ENCODE measurements around the gene PQBP1. TPM values are rescaled to one million over a fixed set of nuclear protein-coding genes. Genes with fewer than 3 reads are reported as not detected.

PQBP1 gene, protein sequence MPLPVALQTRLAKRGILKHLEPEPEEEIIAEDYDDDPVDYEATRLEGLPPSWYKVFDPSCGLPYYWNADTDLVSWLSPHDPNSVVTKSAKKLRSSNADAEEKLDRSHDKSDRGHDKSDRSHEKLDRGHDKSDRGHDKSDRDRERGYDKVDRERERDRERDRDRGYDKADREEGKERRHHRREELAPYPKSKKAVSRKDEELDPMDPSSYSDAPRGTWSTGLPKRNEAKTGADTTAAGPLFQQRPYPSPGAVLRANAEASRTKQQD
- total RNA-seq (10 to 100 TPM; 22.0 to 34.6 TPM), polyA plus RNA-seq (10 to 100 TPM; 40.0 to 44.3 TPM)

- under 1% methylated on average over 49 of the region's 49 CpGs for WGBS
- H3K9me3 ChIP-seq (ENCODE audit: control insufficient read depth in 4 of 4, low read length in 3 of 4) = no peaks in the 10 kb centered on the region
- TF ChIP-seq MAX (IDR thresholded peaks at IDR 0.05) (peak; percentile 66), RXRA (IDR thresholded peaks at IDR 0.05) (no peak), EGR1 (IDR thresholded peaks at IDR 0.05; ENCODE audit: low read depth in 2 of 2) (peak in 1 of 2 donors; percentile 25), RAD21 (IDR thresholded peaks at IDR 0.05) (peak in 1 of 2 donors; percentile 26), HNF4G (IDR thresholded peaks at IDR 0.05) (no peak), JUND (IDR thresholded peaks at IDR 0.05) (no peak), TAF1 (conservative IDR thresholded peaks at IDR 0.05) (peak; percentile 80), CTCF (IDR thresholded peaks at IDR 0.05; ENCODE audit: low read depth, low read length, missing input control) (no peak), GABPA (IDR thresholded peaks at IDR 0.05 in 1 of 2, conservative IDR thresholded peaks at IDR 0.05 in 1 of 2) (peak in 1 of 2 donors; percentile 30), YY1 (IDR thresholded peaks at IDR 0.05) (peak; percentile 90), NR2F2 (IDR thresholded peaks at IDR 0.05) (no peak), HNF4A (conservative IDR thresholded peaks at IDR 0.05) (peak; percentile 36 to 59), FOXA2 (IDR thresholded peaks at IDR 0.05) (no peak), FOXA1 (IDR thresholded peaks at IDR 0.05) (no peak), ATF3 (IDR thresholded peaks at IDR 0.05) (no peak), SP1 (IDR thresholded peaks at IDR 0.05) (peak; percentile 62), REST (IDR thresholded peaks at IDR 0.05) (peak; percentile 55)
- TF ChIP-seq, protein P1, sequence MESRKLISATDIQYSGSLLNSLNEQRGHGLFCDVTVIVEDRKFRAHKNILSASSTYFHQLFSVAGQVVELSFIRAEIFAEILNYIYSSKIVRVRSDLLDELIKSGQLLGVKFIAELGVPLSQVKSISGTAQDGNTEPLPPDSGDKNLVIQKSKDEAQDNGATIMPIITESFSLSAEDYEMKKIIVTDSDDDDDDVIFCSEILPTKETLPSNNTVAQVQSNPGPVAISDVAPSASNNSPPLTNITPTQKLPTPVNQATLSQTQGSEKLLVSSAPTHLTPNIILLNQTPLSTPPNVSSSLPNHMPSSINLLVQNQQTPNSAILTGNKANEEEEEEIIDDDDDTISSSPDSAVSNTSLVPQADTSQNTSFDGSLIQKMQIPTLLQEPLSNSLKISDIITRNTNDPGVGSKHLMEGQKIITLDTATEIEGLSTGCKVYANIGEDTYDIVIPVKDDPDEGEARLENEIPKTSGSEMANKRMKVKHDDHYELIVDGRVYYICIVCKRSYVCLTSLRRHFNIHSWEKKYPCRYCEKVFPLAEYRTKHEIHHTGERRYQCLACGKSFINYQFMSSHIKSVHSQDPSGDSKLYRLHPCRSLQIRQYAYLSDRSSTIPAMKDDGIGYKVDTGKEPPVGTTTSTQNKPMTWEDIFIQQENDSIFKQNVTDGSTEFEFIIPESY (IDR thresholded peaks at IDR 0.05) = no peak
- DNase-seq (ENCODE audit: low spot score) = peak; percentile 86
- peak within 1 kb of the TSS; percentile 63 to 85 (median 85) for H3K4me3 ChIP-seq (ENCODE audit: low read depth in 1 of 3, low read length in 3 of 3)
- peak within 1 kb of the TSS; percentile 78 to 92 for H3K9ac ChIP-seq (ENCODE audit: low read depth in 1 of 2, low read length in 2 of 2)
- peaks cover 2 to 22% (median 5%) of the 10 kb centered on the region in 4 donors for H3K36me3 ChIP-seq (ENCODE audit: control insufficient read depth in 4 of 4, insufficient read depth in 3 of 4, low read depth in 1 of 4, low read length in 3 of 4)
- peaks cover 6 to 12% (median 10%) of the 10 kb centered on the region in 4 donors for H3K4me1 ChIP-seq (ENCODE audit: control insufficient read depth in 4 of 4, insufficient read depth in 4 of 4, low read length in 3 of 4)
- H3K27me3 ChIP-seq (ENCODE audit: control insufficient read depth in 4 of 4, insufficient read depth in 4 of 4, low read length in 3 of 4) = no peaks in the 10 kb centered on the region
- H3K27ac ChIP-seq (ENCODE audit: low read depth in 1 of 2, low read length in 2 of 2) = peak within 1 kb of the TSS; percentile 97 to 98
Observed at GRCh38 chrX:48897625-48898306, at the start of gene PQBP1, which contains the start of gene TIMM17B. Gene PQBP1 (plus strand): TSS chrX:48897930. CDS start chrX:48898510, 580 bp downstream. Gene TIMM17B (minus strand): TSS chrX:48897768. CDS start chrX:48897749, 19 bp downstream.

Measured in liver (tissue), 9 donors.